Mucosa of stomach (tissue), 1 donor: ENCODE results near the gene ZBTB25.
A peak's percentile ranks its signal among the peaks of the same experiment; 100 is the strongest.

Experiments used
- H3K27me3 ChIP-seq: one replicate; pipeline ENCODE4 v1.7.0; 2013; ENCODE audit warnings: mild to moderate bottlenecking, low read length; ENCODE audit not compliant: control insufficient read depth, insufficient read depth
- H3K36me3 ChIP-seq: one replicate; pipeline ENCODE4 v1.7.0; 2013; ENCODE audit warnings: low read length; ENCODE audit not compliant: control insufficient read depth, insufficient read depth
- H3K4me1 ChIP-seq: one replicate; pipeline ENCODE4 v1.7.0; 2013; ENCODE audit warnings: mild to moderate bottlenecking, low read length; ENCODE audit not compliant: control insufficient read depth, insufficient read depth
- H3K4me3 ChIP-seq: one replicate; pipeline ENCODE4 v1.7.0; 2013; ENCODE audit warnings: low read length
- H3K9ac ChIP-seq: one replicate; pipeline ENCODE4 v1.7.0; 2013; ENCODE audit warnings: mild to moderate bottlenecking, low read length, moderate library complexity
- H3K9me3 ChIP-seq: one replicate; pipeline ENCODE4 v1.7.0; 2013; ENCODE audit warnings: mild to moderate bottlenecking, low read length, moderate library complexity; ENCODE audit not compliant: control insufficient read depth
- donor health status: Pancreatic carcinoma.

Gene ZBTB25, protein sequence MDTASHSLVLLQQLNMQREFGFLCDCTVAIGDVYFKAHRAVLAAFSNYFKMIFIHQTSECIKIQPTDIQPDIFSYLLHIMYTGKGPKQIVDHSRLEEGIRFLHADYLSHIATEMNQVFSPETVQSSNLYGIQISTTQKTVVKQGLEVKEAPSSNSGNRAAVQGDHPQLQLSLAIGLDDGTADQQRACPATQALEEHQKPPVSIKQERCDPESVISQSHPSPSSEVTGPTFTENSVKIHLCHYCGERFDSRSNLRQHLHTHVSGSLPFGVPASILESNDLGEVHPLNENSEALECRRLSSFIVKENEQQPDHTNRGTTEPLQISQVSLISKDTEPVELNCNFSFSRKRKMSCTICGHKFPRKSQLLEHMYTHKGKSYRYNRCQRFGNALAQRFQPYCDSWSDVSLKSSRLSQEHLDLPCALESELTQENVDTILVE

DNA sequence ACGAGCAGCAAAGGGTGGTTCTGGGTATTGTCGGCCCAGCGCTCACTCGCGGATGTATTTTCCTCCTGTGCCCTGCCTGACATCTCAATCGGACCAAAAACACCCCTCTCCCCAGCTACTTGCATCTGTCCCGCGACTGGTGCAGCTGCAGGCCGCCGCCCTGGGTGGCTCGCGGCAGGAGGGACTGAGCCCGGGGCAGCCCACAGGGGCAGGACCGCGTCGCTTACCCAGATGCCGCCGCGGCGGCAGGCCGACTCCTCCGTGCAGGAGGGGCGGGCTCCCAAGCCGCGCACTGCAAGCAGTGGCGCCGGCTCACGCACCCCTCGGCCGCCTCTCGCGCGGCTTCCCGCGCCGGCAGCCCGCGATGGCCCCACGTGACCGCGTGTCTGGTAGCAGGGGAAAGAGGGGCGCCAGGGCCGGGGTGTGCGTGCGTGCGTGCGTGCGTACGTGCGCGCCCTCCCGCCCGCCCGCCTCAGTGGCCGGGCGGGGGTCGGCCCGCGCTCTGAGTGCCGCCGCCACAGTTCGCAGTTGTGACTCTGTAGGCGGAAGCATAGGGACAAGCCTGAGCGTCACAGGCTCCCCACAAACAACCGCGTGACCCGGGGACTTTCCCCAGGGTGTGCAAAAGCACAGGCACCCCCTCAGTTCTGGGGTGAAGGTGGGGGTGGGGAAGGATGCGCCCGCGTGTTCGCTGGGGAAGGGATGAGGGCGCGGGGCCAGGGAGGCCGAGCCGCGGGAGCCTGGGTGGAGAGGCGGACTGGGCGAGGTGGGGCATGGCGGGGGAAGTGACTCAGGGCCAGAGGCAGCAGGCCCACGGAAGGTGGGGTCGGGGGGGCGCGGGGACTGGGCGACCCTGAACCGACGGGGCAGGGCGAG, at the start of gene ZBTB25:
ZBTB25 (minus strand) TSS at position 405 of the 876 bp plus-strand sequence. CDS start 13,305 bp downstream, outside the sequence.
- peak within 1 kb of the TSS; percentile 58 for H3K4me3 ChIP-seq
- no peaks in the 10 kb centered on the region for H3K36me3 ChIP-seq
- peak within 1 kb of the TSS; percentile 99 for H3K9ac ChIP-seq
- H3K27me3 ChIP-seq: no peaks in the 10 kb centered on the region
- H3K9me3 ChIP-seq: no peaks in the 10 kb centered on the region
- H3K4me1 ChIP-seq: peaks cover 23% of the 10 kb centered on the region

DNA sequence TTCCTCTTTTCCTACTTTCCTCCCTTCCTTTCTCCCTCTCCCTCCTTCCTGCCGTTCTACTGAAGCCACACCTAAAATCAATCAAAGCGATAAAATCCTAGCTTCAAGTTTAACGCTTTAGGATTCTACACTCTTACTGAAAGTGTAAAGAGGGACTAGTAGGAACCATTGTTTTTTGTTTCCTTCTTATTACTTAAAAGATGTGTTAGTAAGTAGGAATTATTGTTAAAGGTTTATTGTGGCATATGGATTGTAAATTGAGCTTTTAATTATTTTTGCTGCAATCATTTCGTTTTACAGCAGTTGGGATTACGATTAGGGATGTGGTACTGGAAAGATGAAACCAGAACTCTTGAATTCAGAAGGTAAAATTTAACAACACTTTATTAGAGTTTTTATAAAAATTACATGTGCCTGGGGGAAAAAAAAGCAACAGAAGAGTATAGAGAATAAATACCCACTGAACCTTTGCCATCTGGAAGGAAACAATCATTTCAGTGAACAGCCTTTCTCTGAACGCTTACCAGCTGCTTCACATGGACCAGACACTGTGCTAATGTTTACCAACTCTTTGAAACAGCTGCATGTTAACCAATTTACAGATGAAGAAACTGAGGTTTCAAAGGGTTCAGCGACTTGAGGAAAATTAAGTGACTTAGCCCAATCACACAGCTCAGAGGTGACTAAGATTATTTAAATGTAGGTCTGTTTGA, 47.1 kb upstream of the ZBTB25 start:
- Histone ChIP-seq H3K27me3 (no peaks in the 10 kb centered on the region), H3K9me3 (no peaks in the 10 kb centered on the region), H3K36me3 (no peaks in the 10 kb centered on the region), H3K4me1 (peaks cover 18% of the 10 kb centered on the region), H3K4me3 (peak overlapping the region; percentile 89), H3K9ac (peak overlapping the region; percentile 93)

DNA sequence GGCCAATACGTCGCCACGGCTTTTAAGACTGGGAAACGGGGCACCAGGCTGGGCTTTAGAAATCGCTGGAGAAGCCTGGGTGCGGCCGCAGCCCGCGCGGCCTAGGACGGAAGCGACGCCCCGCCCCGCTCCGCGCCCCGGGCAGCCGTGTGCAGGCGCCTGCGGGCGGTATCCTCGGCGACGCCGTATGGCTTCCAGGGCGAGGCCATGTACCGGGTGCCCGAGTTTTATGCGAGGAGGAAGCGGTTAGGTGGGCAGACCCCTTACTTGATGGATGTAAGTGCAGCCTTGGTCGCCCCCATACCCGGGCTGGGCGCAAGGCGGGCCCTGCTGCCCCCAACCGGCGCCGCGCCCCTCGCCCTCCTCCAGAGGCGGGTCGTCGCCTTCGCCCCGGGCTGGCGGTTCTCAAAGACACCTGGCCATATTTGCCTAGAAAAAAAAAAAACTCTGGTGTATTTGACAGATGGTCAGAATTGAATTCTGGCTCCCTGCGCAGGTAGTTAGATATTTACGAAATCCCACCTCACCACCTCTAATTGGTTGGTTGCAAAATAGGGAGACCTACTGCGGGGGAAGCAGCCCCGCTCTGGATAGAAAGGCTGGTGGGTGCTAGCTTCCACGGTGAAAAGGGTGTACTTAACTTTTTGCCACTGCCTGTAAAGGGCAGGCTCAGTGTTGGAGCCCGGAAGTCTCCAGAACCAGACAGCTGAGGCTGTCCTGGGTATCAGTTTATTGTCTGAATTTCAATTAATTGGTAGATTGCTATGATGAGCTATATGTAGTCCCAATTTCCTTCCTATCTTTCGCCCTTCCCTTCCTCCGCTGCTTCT, 46.4 kb upstream of the ZBTB25 start, which contains the start of gene PPP1R36:
PPP1R36 (plus strand) TSS at position 171 of the 830 bp plus-strand sequence; CDS start at position 208, 37 bp downstream.
- Histone ChIP-seq H3K4me3 (peak within 1 kb of the TSS; percentile 89), H3K4me1 (peaks cover 18% of the 10 kb centered on the region), H3K9me3 (no peaks in the 10 kb centered on the region), H3K9ac (peak within 1 kb of the TSS; percentile 93), H3K36me3 (no peaks in the 10 kb centered on the region), H3K27me3 (no peaks in the 10 kb centered on the region)

DNA sequence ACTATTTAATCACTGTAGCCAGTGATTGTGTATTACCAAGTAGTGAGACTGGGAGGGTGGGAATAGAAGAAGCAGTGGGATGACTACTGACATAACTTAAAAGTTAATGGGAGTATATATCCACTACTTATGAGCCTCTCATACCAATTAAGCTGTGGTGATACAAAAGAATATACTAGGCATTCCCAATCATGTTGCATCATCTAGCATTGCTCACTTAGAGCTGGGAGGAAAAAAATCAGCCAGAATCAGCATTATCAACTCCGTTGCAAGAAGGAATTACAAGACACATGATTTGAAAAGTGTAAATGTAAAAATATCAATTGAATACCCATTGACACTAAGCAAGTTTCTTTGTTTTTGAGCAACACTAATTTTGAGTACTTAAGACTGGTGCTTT, 45.4 kb upstream of the ZBTB25 start:
- Histone ChIP-seq H3K9ac (no peak overlapping the region), H3K4me3 (no peak overlapping the region), H3K9me3 (no peaks in the 10 kb centered on the region), H3K27me3 (no peaks in the 10 kb centered on the region), H3K4me1 (peaks cover 18% of the 10 kb centered on the region), H3K36me3 (no peaks in the 10 kb centered on the region)

DNA sequence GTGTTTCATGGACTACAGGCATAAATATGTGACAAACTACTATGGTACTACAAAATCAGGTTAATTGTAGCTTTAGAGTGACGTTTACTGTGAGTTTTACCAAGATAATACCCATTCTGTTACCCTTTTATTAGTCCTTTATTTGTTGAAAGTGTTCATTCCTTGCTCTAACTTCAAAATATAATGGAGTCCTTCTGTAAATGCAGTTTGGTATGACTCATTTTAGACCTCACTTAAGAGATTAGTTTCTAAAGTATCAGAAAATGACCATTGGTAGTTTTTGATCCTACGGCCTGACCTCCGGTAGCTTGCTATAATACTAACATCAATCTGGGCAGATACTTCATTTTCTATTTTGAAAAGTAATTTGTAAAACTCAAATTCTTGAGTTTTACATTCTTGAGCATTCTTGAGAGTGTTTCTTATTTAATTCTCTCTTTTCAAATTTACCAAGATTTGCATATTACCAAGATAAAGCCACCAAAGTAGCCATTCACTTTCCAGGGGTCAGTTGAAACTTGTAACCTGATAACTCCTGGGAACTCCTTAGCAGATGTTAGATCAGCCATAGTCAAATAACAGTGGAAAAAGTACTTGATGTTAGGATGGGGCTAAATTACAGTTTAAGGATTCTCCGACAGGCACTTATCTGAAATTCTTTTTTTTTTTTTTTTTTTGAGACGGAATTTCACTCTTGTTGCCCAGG, 41.1 kb upstream of the ZBTB25 start:
- Histone ChIP-seq H3K4me3 (no peak overlapping the region), H3K9me3 (no peaks in the 10 kb centered on the region), H3K27me3 (peaks cover 18% of the 10 kb centered on the region), H3K4me1 (peaks cover 25% of the 10 kb centered on the region), H3K9ac (no peak overlapping the region), H3K36me3 (no peaks in the 10 kb centered on the region)

DNA sequence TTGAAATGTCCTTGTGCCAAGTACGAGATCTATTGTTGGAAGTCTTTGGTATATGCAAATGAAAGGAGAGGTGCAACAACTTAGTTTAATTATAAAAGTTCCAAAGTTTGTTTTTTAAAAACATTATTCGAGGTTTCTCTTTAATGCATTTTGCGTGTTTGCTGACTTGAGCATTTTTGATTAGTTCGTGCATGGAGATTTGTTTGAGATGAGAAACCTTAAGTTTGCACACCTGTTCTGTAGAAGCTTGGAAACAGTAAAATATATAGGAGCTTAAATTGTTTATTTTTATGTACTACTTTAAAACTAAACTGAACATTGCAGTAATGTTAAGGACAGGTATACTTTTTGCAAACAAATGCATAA, 39.2 kb upstream of the ZBTB25 start:
- Histone ChIP-seq H3K9me3 (no peaks in the 10 kb centered on the region), H3K4me3 (no peak overlapping the region), H3K27me3 (peaks cover 18% of the 10 kb centered on the region), H3K4me1 (peaks cover 18% of the 10 kb centered on the region), H3K9ac (no peak overlapping the region), H3K36me3 (no peaks in the 10 kb centered on the region)

DNA sequence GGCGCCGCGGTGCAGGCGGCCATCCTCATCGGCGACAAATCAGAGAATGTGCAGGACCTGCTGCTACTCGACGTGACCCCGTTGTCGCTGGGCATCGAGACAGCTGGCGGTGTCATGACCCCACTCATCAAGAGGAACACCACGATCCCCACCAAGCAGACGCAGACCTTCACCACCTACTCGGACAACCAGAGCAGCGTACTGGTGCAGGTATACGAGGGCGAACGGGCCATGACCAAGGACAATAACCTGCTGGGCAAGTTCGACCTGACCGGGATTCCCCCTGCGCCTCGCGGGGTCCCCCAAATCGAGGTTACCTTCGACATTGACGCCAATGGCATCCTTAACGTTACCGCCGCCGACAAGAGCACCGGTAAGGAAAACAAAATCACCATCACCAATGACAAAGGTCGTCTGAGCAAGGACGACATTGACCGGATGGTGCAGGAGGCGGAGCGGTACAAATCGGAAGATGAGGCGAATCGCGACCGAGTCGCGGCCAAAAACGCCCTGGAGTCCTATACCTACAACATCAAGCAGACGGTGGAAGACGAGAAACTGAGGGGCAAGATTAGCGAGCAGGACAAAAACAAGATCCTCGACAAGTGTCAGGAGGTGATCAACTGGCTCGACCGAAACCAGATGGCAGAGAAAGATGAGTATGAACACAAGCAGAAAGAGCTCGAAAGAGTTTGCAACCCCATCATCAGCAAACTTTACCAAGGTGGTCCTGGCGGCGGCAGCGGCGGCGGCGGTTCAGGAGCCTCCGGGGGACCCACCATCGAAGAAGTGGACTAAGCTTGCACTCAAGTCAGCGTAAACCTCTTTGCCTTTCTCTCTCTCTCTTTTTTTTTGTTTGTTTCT, 38.6 kb upstream of the ZBTB25 start:
- H3K36me3 ChIP-seq: no peaks in the 10 kb centered on the region
- peak overlapping the region; percentile 49 for H3K4me3 ChIP-seq
- H3K4me1 ChIP-seq: peaks cover 18% of the 10 kb centered on the region
- H3K9ac ChIP-seq: no peak overlapping the region
- H3K27me3 ChIP-seq: peaks cover 18% of the 10 kb centered on the region
- no peaks in the 10 kb centered on the region for H3K9me3 ChIP-seq

DNA sequence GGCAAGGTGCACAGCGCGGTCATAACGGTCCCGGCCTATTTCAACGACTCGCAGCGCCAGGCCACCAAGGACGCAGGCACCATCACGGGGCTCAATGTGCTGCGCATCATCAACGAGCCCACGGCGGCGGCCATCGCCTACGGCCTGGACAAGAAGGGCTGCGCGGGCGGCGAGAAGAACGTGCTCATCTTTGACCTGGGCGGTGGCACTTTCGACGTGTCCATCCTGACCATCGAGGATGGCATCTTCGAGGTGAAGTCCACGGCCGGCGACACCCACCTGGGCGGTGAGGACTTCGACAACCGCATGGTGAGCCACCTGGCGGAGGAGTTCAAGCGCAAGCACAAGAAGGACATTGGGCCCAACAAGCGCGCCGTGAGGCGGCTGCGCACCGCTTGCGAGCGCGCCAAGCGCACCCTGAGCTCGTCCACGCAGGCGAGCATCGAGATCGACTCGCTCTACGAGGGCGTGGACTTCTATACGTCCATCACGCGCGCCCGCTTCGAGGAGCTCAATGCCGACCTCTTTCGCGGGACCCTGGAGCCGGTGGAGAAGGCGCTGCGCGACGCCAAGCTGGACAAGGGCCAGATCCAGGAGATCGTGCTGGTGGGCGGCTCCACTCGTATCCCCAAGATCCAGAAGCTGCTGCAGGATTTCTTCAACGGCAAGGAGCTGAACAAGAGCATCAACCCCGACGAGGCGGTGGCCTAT, 37.8 kb upstream of the ZBTB25 start:
- H3K9me3 ChIP-seq: no peaks in the 10 kb centered on the region
- no peaks in the 10 kb centered on the region for H3K36me3 ChIP-seq
- peaks cover 18% of the 10 kb centered on the region for H3K4me1 ChIP-seq
- peaks cover 18% of the 10 kb centered on the region for H3K27me3 ChIP-seq
- no peak overlapping the region for H3K9ac ChIP-seq
- H3K4me3 ChIP-seq: peak overlapping the region; percentile 49

DNA sequence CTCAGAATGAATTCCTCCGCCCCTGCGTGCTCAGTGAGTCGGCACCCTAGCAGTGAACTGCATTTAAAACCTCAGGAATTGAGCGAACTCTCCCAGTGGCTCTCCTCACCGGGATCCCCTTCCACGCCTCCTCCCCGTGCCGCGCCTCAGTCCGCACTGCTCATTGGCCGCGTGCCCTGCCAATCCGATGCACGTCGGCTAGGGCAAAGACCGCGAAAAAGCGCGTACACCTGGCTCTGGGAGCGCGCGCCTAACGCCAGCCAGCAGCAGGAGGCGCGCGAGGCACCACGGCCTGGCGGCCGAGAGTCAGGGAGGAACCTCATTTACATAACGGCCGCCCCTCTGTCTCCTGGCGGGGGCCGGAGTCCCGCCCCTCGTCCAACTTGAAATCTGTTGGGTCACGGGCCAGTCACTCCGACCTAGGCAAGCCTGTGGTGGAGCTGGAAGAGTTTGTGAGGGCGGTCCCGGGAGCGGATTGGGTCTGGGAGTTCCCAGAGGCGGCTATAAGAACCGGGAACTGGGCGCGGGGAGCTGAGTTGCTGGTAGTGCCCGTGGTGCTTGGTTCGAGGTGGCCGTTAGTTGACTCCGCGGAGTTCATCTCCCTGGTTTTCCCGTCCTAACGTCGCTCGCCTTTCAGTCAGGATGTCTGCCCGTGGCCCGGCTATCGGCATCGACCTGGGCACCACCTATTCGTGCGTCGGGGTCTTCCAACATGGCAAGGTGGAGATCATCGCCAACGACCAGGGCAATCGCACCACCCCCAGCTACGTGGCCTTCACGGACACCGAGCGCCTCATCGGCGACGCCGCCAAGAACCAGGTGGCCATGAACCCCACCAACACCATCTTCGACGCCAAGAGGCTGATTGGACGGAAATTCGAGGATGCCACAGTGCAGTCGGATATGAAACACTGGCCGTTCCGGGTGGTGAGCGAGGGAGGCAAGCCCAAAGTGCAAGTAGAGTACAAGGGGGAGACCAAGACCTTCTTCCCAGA, 36.9 kb upstream of the ZBTB25 start, which contains the start of gene HSPA2:
HSPA2 (plus strand) TSS at position 534 of the 995 bp plus-strand sequence; CDS start at position 643, 109 bp downstream.
- Histone ChIP-seq H3K4me1 (peaks cover 18% of the 10 kb centered on the region), H3K36me3 (no peaks in the 10 kb centered on the region), H3K9me3 (no peaks in the 10 kb centered on the region), H3K9ac (peak within 1 kb of the TSS; percentile 75), H3K4me3 (peak within 1 kb of the TSS; percentile 54), H3K27me3 (peaks cover 18% of the 10 kb centered on the region)
